HepG2 (cell line): ENCODE data around the gene EHD1. TPM values are rescaled to one million over a fixed set of nuclear protein-coding genes. Genes with fewer than 3 reads are reported as not detected.

ENCODE experiments used
- ARHGAP35 ChIP-seq: sonication (generic); formaldehyde crosslinking; IDR thresholded peaks from 2 replicates; pipeline ENCODE4 v1.9.0; 2022; ENCODE audit warnings: mild to moderate bottlenecking, inconsistent platforms, moderate library complexity, missing genetic modification reagents, borderline replicate concordance
- FOXK1 ChIP-seq: sonication (generic); formaldehyde crosslinking; IDR thresholded peaks from 2 replicates; pipeline ENCODE4 v1.4.0; 2020; ENCODE audit warnings: low read depth, missing genetic modification reagents, borderline replicate concordance
- HES4 ChIP-seq: sonication (generic); formaldehyde crosslinking; IDR thresholded peaks from 2 replicates; pipeline ENCODE4 v1.9.0; 2021; ENCODE audit warnings: mild to moderate bottlenecking, missing genetic modification reagents, borderline replicate concordance
- HNRNPLL ChIP-seq: fragments of 200-400 bp; formaldehyde crosslinking; IDR thresholded peaks from 2 replicates; pipeline ENCODE4 v1.6.1; 2017; ENCODE audit warnings: mild to moderate bottlenecking, low read depth, low read length; ENCODE audit not compliant: poor library complexity, severe bottlenecking
- ISX ChIP-seq: sonication (generic); formaldehyde crosslinking; conservative IDR thresholded peaks from 2 replicates; pipeline ENCODE4 v1.5.0; 2020; ENCODE audit warnings: missing genetic modification reagents
- NCOR1 ChIP-seq: fragments of 200-600 bp; sonication (generic); IDR thresholded peaks from 2 replicates; pipeline ENCODE4 v1.7.0; 2017; ENCODE audit warnings: antibody characterized with exemption, low read length, borderline replicate concordance
- PATZ1 ChIP-seq: sonication (generic); formaldehyde crosslinking; IDR thresholded peaks from 2 replicates; pipeline ENCODE4 v1.4.0; 2020; ENCODE audit warnings: missing genetic modification reagents
- RBFOX2 ChIP-seq: fragments of 200-400 bp; formaldehyde crosslinking; IDR thresholded peaks from 2 replicates; pipeline ENCODE4 v1.6.1; 2017; ENCODE audit warnings: low read depth, mild to moderate bottlenecking, low read length
- SCMH1 ChIP-seq: sonication (generic); formaldehyde crosslinking; IDR thresholded peaks from 2 replicates; pipeline ENCODE4 v1.9.0; 2021; ENCODE audit warnings: missing genetic modification reagents, mild to moderate bottlenecking, borderline replicate concordance
- SKI ChIP-seq: fragments of 450-650 bp; IDR thresholded peaks from one replicate; pipeline ENCODE4 v1.6.1; 2018; ENCODE audit warnings: mild to moderate bottlenecking; ENCODE audit not compliant: partially characterized antibody
- TEAD2 ChIP-seq: sonication (generic); formaldehyde crosslinking; IDR thresholded peaks from 2 replicates; pipeline ENCODE4 v1.9.0; 2021; ENCODE audit warnings: missing genetic modification reagents
- ZBTB4 ChIP-seq: sonication (generic); formaldehyde crosslinking; IDR thresholded peaks from 2 replicates; pipeline ENCODE4 v1.4.0; 2020; ENCODE audit warnings: missing genetic modification reagents, mild to moderate bottlenecking, borderline replicate concordance
- ZFP90 ChIP-seq: sonication (generic); formaldehyde crosslinking; IDR thresholded peaks from 2 replicates; pipeline ENCODE4 v1.8.0; 2022; ENCODE audit warnings: missing genetic modification reagents, mild to moderate bottlenecking, inconsistent platforms, borderline replicate concordance
- ZNF296 ChIP-seq: sonication (generic); formaldehyde crosslinking; conservative IDR thresholded peaks from 2 replicates; pipeline ENCODE4 v1.5.0; 2020; ENCODE audit warnings: mild to moderate bottlenecking, missing genetic modification reagents
- ZNF383 ChIP-seq: sonication (generic); formaldehyde crosslinking; IDR thresholded peaks from 2 replicates; pipeline ENCODE4 v1.4.0; 2020; ENCODE audit warnings: missing genetic modification reagents, mild to moderate bottlenecking, borderline replicate concordance
- ZNF468 ChIP-seq: sonication (generic); formaldehyde crosslinking; IDR thresholded peaks from 2 replicates; pipeline ENCODE4 v1.8.0; 2022; ENCODE audit warnings: mild to moderate bottlenecking, moderate library complexity, missing genetic modification reagents
- ZNF550 ChIP-seq: sonication (generic); formaldehyde crosslinking; IDR thresholded peaks from 2 replicates; pipeline ENCODE4 v1.4.0; 2020; ENCODE audit warnings: mild to moderate bottlenecking, missing genetic modification reagents, borderline replicate concordance
- ZNF563 ChIP-seq: sonication (generic); formaldehyde crosslinking; IDR thresholded peaks from 2 replicates; pipeline ENCODE4 v1.8.0; 2022; ENCODE audit warnings: mild to moderate bottlenecking, moderate library complexity, missing genetic modification reagents
- ZNF577 ChIP-seq: sonication (generic); formaldehyde crosslinking; IDR thresholded peaks from 2 replicates; pipeline ENCODE4 v1.4.0; 2020; ENCODE audit warnings: mild to moderate bottlenecking, low read depth, missing genetic modification reagents, borderline replicate concordance
- ZNF737 ChIP-seq: sonication (generic); formaldehyde crosslinking; IDR thresholded peaks from 2 replicates; pipeline ENCODE4 v1.5.0; 2020; ENCODE audit warnings: missing genetic modification reagents, mild to moderate bottlenecking, borderline replicate concordance
- ZNF841 ChIP-seq: sonication (generic); formaldehyde crosslinking; IDR thresholded peaks from 2 replicates; pipeline ENCODE4 v1.8.1; 2023; ENCODE audit warnings: missing genetic modification reagents, borderline replicate concordance
- ZNF878 ChIP-seq: sonication (generic); formaldehyde crosslinking; IDR thresholded peaks from 2 replicates; pipeline ENCODE4 v1.8.1; 2023; ENCODE audit warnings: mild to moderate bottlenecking, missing genetic modification reagents, moderate library complexity
- polyA plus RNA-seq, 8 experiments: library from polyadenylated mRNA; depleted of rRNA in 3 of 8; stranded (reverse) in 7 of 8; unstranded in 1 of 8; fragments of >200 nt; fragmentation: Illumina TruSeq in 4 of 8; extraction: Trizol in 4 of 8; gene quantifications; 2 replicates each; pipeline versions ENCODE4 v1.2.1 to v1.2.3, GENCODE V29; 2011 to 2016; ENCODE audit warnings: low read depth in 4 of 8, missing spikeins in 1 of 8, mixed read lengths in 1 of 8; ENCODE audit not compliant: insufficient read depth in 1 of 8
- total RNA-seq, 5 experiments: library from RNA; depleted of rRNA; stranded (reverse); fragments of >200 nt; fragmentation: Illumina TruSeq; extraction: Trizol; gene quantifications; 2 replicates each; pipeline ENCODE4 v1.2.3, GENCODE V29; 2016; ENCODE audit warnings: low read depth in 1 of 5
- TF ChIP-seq, protein P1 (sequence below): sonication (generic); formaldehyde crosslinking; IDR thresholded peaks from 2 replicates; pipeline ENCODE4 v1.5.0; 2020; ENCODE audit warnings: mild to moderate bottlenecking, missing genetic modification reagents
- TF ChIP-seq, protein P2 (sequence below): sonication (generic); formaldehyde crosslinking; IDR thresholded peaks from 2 replicates; pipeline ENCODE4 v1.5.0; 2020; ENCODE audit warnings: mild to moderate bottlenecking, low read depth, missing genetic modification reagents, borderline replicate concordance

The EHD1 gene
- total and polyA plus RNA-seq, 2 of the 13 experiments (the other 11 are each of a cell fraction or from before 2014, with no cell fraction given), result 23.6 to 26.6 TPM

GRCh38 chr11:64892838-64893193 is 14.4 kb upstream of the EHD1 start (continued):
- no peak for TF ChIP-seq ISX (CRISPR knock-in tag)
- no peak for TF ChIP-seq ZNF577 (CRISPR knock-in tag)
- no peak for TF ChIP-seq ZNF737 (CRISPR knock-in tag)
- peak; percentile 53; the same call in 1 of the 2 replicates for TF ChIP-seq RBFOX2
- TF ChIP-seq SCMH1, result no peak
- TF ChIP-seq HNRNPLL, result peak; percentile 11
- TF ChIP-seq TEAD2 (CRISPR knock-in tag), result 0 out of 2 replicates have a peak, but pooled peaks have one; percentile 36
- 0 out of 2 replicates have a peak, but pooled peaks have one; percentile 3 for TF ChIP-seq ZNF383 (CRISPR knock-in tag)
- no peak for TF ChIP-seq ZNF468 (CRISPR knock-in tag)
- no peak for TF ChIP-seq SKI
- no peak for TF ChIP-seq ZNF841 (CRISPR knock-in tag)
- no peak for TF ChIP-seq ZNF550 (CRISPR knock-in tag)
- no peak for TF ChIP-seq ZFP90 (CRISPR knock-in tag)
- TF ChIP-seq ZNF296 (CRISPR knock-in tag), result no peak
- TF ChIP-seq, protein P1, sequence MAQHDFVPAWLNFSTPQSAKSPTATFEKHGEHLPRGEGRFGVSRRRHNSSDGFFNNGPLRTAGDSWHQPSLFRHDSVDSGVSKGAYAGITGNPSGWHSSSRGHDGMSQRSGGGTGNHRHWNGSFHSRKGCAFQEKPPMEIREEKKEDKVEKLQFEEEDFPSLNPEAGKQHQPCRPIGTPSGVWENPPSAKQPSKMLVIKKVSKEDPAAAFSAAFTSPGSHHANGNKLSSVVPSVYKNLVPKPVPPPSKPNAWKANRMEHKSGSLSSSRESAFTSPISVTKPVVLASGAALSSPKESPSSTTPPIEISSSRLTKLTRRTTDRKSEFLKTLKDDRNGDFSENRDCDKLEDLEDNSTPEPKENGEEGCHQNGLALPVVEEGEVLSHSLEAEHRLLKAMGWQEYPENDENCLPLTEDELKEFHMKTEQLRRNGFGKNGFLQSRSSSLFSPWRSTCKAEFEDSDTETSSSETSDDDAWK (CRISPR knock-in tag), result no peak
- TF ChIP-seq HES4 (CRISPR knock-in tag), result peak; percentile 21; the same call in 1 of the 2 replicates
- no peak for TF ChIP-seq NCOR1
- TF ChIP-seq FOXK1 (CRISPR knock-in tag), result no peak
- no peak for TF ChIP-seq PATZ1 (CRISPR knock-in tag)
- peak; percentile 25 for TF ChIP-seq ZNF563 (CRISPR knock-in tag)
- TF ChIP-seq ARHGAP35, result no peak
- no peak for TF ChIP-seq ZBTB4 (CRISPR knock-in tag)
- TF ChIP-seq ZNF878 (CRISPR knock-in tag), result 0 out of 2 replicates have a peak, but pooled peaks have one; percentile 7
- TF ChIP-seq, protein P2, sequence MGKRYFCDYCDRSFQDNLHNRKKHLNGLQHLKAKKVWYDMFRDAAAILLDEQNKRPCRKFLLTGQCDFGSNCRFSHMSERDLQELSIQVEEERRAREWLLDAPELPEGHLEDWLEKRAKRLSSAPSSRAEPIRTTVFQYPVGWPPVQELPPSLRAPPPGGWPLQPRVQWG (CRISPR knock-in tag), result no peak
